OCI-LY7 (cell line): ENCODE data around the gene GLIS1.

Experiments used
- EZH2phosphoT487 ChIP-seq: fragments of 200-600 bp; sonication (generic); IDR thresholded peaks from 2 replicates; pipeline ENCODE4 v1.6.1; 2018; ENCODE audit warnings: low read depth, borderline replicate concordance, mild to moderate bottlenecking, mixed run types, antibody characterized with exemption, low read length, moderate library complexity, mixed read lengths
- TF ChIP-seq, protein P1 (sequence below): fragments of 200-600 bp; sonication (generic); conservative IDR thresholded peaks from 2 replicates; pipeline ENCODE4 v1.5.1; 2014; ENCODE audit warnings: mild to moderate bottlenecking, antibody characterized with exemption, low read length, moderate library complexity, mixed read lengths

DNA sequence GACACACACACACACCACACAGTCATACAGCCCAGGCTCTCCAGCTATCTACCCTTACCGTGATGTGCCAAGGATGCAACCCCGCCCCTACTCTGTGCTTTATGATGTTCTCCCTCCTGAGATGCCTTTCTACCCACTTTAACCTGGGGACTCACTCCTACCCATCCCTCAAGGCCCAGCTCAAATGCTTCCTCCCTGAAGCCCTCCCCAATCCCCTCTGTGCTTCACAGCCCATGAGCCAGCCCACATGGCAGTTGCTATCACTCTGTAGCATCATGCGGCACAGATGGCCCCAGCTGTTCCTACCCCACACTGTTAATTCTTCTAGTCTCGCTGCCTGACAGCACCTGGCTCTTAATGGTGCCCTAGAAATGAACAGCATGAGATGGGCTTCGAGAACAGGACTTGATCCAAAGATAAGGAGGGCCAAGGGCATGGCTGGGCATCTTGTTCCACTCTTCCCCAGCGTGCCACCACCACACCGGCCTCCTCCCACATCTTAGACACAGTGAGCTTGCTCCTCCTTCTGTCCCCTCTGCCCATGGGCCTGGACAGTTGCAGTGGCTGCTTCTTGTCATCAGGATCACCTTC is 109.8 kb downstream of the GLIS1 start:
- TF ChIP-seq, protein P1, sequence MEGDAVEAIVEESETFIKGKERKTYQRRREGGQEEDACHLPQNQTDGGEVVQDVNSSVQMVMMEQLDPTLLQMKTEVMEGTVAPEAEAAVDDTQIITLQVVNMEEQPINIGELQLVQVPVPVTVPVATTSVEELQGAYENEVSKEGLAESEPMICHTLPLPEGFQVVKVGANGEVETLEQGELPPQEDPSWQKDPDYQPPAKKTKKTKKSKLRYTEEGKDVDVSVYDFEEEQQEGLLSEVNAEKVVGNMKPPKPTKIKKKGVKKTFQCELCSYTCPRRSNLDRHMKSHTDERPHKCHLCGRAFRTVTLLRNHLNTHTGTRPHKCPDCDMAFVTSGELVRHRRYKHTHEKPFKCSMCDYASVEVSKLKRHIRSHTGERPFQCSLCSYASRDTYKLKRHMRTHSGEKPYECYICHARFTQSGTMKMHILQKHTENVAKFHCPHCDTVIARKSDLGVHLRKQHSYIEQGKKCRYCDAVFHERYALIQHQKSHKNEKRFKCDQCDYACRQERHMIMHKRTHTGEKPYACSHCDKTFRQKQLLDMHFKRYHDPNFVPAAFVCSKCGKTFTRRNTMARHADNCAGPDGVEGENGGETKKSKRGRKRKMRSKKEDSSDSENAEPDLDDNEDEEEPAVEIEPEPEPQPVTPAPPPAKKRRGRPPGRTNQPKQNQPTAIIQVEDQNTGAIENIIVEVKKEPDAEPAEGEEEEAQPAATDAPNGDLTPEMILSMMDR, result no peak
- TF ChIP-seq EZH2phosphoT487, result no peak
